Loucy (cell line): Measurements from ENCODE around the gene ELL2.

Source experiments
- EZH2phosphoT487 ChIP-seq: fragments of 200-600 bp; IDR thresholded peaks from 2 replicates; pipeline ENCODE4 v1.6.1; 2018; ENCODE audit warnings: antibody characterized with exemption, mild to moderate bottlenecking, moderate library complexity, borderline replicate concordance
- TF ChIP-seq, protein P1 (sequence below): fragments of 200-600 bp; sonication (generic); conservative IDR thresholded peaks from 2 replicates; pipeline ENCODE4 v1.5.1; 2014; ENCODE audit warnings: mild to moderate bottlenecking, antibody characterized with exemption, low read length

DNA sequence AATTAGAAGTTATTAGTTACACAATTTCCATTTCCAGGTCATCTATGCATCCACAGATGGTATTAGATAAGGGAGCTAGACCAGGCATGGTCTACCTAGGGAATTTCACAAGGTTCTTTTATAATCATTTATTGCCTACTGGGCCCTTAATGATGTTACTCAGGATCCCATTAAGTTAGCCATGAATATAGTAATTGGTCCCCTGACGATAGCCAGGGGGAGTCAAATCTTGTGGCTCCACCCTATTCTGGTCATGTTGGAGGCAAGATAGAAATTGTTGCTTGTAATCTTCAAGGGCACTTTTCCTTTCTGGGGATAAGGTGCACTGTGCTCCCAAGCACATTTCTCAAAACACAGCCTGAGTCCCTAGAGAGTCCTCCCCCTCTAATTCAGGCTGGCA, 14.1 kb upstream of the ELL2 start:
- TF ChIP-seq, protein P1, sequence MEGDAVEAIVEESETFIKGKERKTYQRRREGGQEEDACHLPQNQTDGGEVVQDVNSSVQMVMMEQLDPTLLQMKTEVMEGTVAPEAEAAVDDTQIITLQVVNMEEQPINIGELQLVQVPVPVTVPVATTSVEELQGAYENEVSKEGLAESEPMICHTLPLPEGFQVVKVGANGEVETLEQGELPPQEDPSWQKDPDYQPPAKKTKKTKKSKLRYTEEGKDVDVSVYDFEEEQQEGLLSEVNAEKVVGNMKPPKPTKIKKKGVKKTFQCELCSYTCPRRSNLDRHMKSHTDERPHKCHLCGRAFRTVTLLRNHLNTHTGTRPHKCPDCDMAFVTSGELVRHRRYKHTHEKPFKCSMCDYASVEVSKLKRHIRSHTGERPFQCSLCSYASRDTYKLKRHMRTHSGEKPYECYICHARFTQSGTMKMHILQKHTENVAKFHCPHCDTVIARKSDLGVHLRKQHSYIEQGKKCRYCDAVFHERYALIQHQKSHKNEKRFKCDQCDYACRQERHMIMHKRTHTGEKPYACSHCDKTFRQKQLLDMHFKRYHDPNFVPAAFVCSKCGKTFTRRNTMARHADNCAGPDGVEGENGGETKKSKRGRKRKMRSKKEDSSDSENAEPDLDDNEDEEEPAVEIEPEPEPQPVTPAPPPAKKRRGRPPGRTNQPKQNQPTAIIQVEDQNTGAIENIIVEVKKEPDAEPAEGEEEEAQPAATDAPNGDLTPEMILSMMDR = no peak
- TF ChIP-seq EZH2phosphoT487 = no peak
